ENCODE data around the gene KDM4F.

DNA sequence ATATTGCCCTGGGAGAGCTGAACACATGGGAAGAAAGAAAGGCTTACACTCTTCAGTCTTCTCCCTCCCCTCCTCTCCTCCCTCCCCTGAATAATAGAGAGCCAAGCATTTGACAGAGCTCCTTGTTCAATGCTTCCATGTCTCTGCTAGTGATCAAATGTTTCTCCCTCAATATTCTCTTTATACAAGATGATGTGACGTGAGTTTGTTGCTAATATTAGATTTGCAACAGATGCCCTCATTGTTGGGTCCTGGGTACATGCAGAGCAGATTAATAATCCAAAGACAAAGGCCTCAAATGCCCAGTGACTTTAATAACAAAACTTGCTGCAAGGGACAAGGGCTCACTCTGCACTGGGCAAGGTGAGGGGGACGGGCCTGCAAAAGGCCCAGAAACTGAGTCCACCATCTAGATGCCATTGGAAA, 33.4 kb downstream of the KDM4F start:
- TF ChIP-seq, protein P1, sequence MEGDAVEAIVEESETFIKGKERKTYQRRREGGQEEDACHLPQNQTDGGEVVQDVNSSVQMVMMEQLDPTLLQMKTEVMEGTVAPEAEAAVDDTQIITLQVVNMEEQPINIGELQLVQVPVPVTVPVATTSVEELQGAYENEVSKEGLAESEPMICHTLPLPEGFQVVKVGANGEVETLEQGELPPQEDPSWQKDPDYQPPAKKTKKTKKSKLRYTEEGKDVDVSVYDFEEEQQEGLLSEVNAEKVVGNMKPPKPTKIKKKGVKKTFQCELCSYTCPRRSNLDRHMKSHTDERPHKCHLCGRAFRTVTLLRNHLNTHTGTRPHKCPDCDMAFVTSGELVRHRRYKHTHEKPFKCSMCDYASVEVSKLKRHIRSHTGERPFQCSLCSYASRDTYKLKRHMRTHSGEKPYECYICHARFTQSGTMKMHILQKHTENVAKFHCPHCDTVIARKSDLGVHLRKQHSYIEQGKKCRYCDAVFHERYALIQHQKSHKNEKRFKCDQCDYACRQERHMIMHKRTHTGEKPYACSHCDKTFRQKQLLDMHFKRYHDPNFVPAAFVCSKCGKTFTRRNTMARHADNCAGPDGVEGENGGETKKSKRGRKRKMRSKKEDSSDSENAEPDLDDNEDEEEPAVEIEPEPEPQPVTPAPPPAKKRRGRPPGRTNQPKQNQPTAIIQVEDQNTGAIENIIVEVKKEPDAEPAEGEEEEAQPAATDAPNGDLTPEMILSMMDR (IDR thresholded peaks at IDR 0.05), result no peak
- TF ChIP-seq POLR2A (IDR thresholded peaks at IDR 0.05), result no peak
